H9 (cell line): ENCODE data around the gene DLG2. TPM values are rescaled to one million over a fixed set of nuclear protein-coding genes. Genes with fewer than 3 reads are reported as not detected.

Experiments used
- DNase-seq: peaks from one replicate; pipeline ENCODE4 v3.0.0-alpha.2; 2017
- H2AFZ ChIP-seq: one replicate; pipeline ENCODE4 v1.6.1; 2013; ENCODE audit warnings: mild to moderate bottlenecking, low read length, control low read depth, moderate library complexity
- H2AK5ac ChIP-seq: 2 replicates; pipeline ENCODE4 v1.6.1; 2013; ENCODE audit warnings: low read length, control low read depth, mixed read lengths; ENCODE audit not compliant: insufficient read length
- H2BK120ac ChIP-seq: one replicate; pipeline ENCODE4 v1.6.1; 2013; ENCODE audit warnings: low read depth, mild to moderate bottlenecking, low read length, control low read depth, inconsistent platforms; ENCODE audit not compliant: poor library complexity, severe bottlenecking
- H2BK12ac ChIP-seq: 2 replicates; pipeline ENCODE4 v1.6.1; 2013; ENCODE audit warnings: low read length, control low read depth, mixed read lengths, low read depth; ENCODE audit not compliant: insufficient read length
- H2BK15ac ChIP-seq: 2 replicates; pipeline ENCODE4 v1.6.1; 2013; ENCODE audit warnings: low read depth, low read length, control low read depth
- H2BK20ac ChIP-seq: one replicate; pipeline ENCODE4 v1.6.1; 2013; ENCODE audit warnings: low read depth, mild to moderate bottlenecking, low read length, control low read depth, inconsistent platforms; ENCODE audit not compliant: poor library complexity, severe bottlenecking
- H2BK5ac ChIP-seq: 2 replicates; pipeline ENCODE4 v1.6.1; 2013; ENCODE audit warnings: low read length, control low read depth, mixed read lengths; ENCODE audit not compliant: insufficient read length
- H3K14ac ChIP-seq: 2 replicates; pipeline ENCODE4 v1.6.1; 2013; ENCODE audit warnings: low read length, control low read depth; ENCODE audit not compliant: insufficient read depth
- H3K18ac ChIP-seq: 2 replicates; pipeline ENCODE4 v1.6.1; 2013; ENCODE audit warnings: low read depth, mild to moderate bottlenecking, mixed read lengths, low read length, control low read depth; ENCODE audit not compliant: insufficient read length
- H3K23ac ChIP-seq: 2 replicates; pipeline ENCODE4 v1.6.1; 2013; ENCODE audit warnings: low read length, control low read depth, mixed read lengths, low read depth; ENCODE audit not compliant: insufficient read length
- H3K23me2 ChIP-seq: 2 replicates; pipeline ENCODE4 v1.6.1; 2013; ENCODE audit warnings: low read depth, mild to moderate bottlenecking, mixed read lengths, low read length, control low read depth; ENCODE audit not compliant: insufficient read length, poor library complexity, severe bottlenecking
- H3K27ac ChIP-seq: 2 replicates; pipeline ENCODE4 v1.5.1; 2013; ENCODE audit warnings: low read length, control low read depth, mixed read lengths, low read depth; ENCODE audit not compliant: insufficient read length
- H3K27me3 ChIP-seq: 2 replicates; pipeline ENCODE4 v1.6.1; 2013; ENCODE audit warnings: low read length, control low read depth, inconsistent platforms; ENCODE audit not compliant: insufficient read depth
- H3K4ac ChIP-seq: 2 replicates; pipeline ENCODE4 v1.6.1; 2013; ENCODE audit warnings: low read depth, mild to moderate bottlenecking, control low read depth, inconsistent platforms, low read length, moderate library complexity
- H3K4me1 ChIP-seq: 2 replicates; pipeline ENCODE4 v1.6.1; 2013; ENCODE audit warnings: low read length, control low read depth, inconsistent platforms; ENCODE audit not compliant: insufficient read depth
- H3K4me2 ChIP-seq: 2 replicates; pipeline ENCODE4 v1.6.1; 2013; ENCODE audit warnings: low read length, control low read depth, mixed read lengths; ENCODE audit not compliant: insufficient read length, insufficient read depth
- H3K56ac ChIP-seq: 2 replicates; pipeline ENCODE4 v1.6.1; 2013; ENCODE audit warnings: low read depth, mild to moderate bottlenecking, mixed read lengths, low read length, control low read depth; ENCODE audit not compliant: insufficient read length
- H3K79me1 ChIP-seq: 2 replicates; pipeline ENCODE4 v1.6.1; 2013; ENCODE audit warnings: low read depth, mild to moderate bottlenecking, moderate library complexity, low read length, control low read depth, inconsistent platforms; ENCODE audit not compliant: insufficient read depth, poor library complexity, severe bottlenecking
- H3K79me2 ChIP-seq: 2 replicates; pipeline ENCODE4 v1.6.1; 2013; ENCODE audit warnings: low read length, control low read depth, inconsistent platforms; ENCODE audit not compliant: insufficient read depth
- H3K9ac ChIP-seq: 2 replicates; pipeline ENCODE4 v1.6.1; 2013; ENCODE audit warnings: low read length, control low read depth, mixed read lengths; ENCODE audit not compliant: insufficient read length; ENCODE audit errors: extremely low read depth
- H3K9me3 ChIP-seq: one replicate; pipeline ENCODE4 v1.6.1; 2013; ENCODE audit warnings: low read depth, low read length, inconsistent platforms; ENCODE audit not compliant: control insufficient read depth
- H3T11ph ChIP-seq: one replicate; pipeline ENCODE4 v1.6.1; 2013; ENCODE audit warnings: mild to moderate bottlenecking, low read length, control low read depth, inconsistent platforms
- H4K20me1 ChIP-seq: one replicate; pipeline ENCODE4 v1.6.1; 2013; ENCODE audit not compliant: control insufficient read depth, insufficient read length, insufficient read depth
- H4K5ac ChIP-seq: 2 replicates; pipeline ENCODE4 v1.6.1; 2013; ENCODE audit warnings: low read depth, mild to moderate bottlenecking, mixed read lengths, low read length, control low read depth; ENCODE audit not compliant: insufficient read length
- H4K8ac ChIP-seq: replicated peaks from 2 replicates; pipeline ENCODE4 v1.6.1; 2013; ENCODE audit warnings: low read length, control low read depth, mixed read lengths, low read depth; ENCODE audit not compliant: insufficient read length
- H4K91ac ChIP-seq: 2 replicates; pipeline ENCODE4 v1.6.1; 2013; ENCODE audit warnings: low read depth, mild to moderate bottlenecking, moderate library complexity, mixed read lengths, low read length, control low read depth; ENCODE audit not compliant: insufficient read length
- H3K27ac Mint-ChIP-seq, 3 experiments: 2 replicates in 2 of 3; 3 replicates in 1 of 3; pipeline ENCODE4 v1.8.0; 2020 to 2021; ENCODE audit warnings: mixed read lengths in 3 of 3, mild to moderate bottlenecking in 1 of 3, moderate library complexity in 1 of 3
- H3K27me3 Mint-ChIP-seq: 2 replicates; pipeline ENCODE4 v1.8.0; 2021; ENCODE audit warnings: low read depth, mild to moderate bottlenecking, moderate library complexity, mixed read lengths
- H3K36me3 Mint-ChIP-seq, 3 experiments: 2 replicates in 2 of 3; 3 replicates in 1 of 3; pipeline ENCODE4 v1.8.0; 2020 to 2021; ENCODE audit warnings: low read depth in 3 of 3, mixed read lengths in 3 of 3; ENCODE audit not compliant: insufficient read depth in 1 of 3
- H3K4me1 Mint-ChIP-seq, 2 experiments: 2 replicates each; pipeline ENCODE4 v1.8.0; 2020; ENCODE audit warnings: mixed read lengths in 2 of 2
- H3K4me3 Mint-ChIP-seq, 2 experiments: 2 replicates in 1 of 2; 3 replicates in 1 of 2; pipeline ENCODE4 v1.8.0; 2020 to 2021; ENCODE audit warnings: mild to moderate bottlenecking in 2 of 2, mixed read lengths in 2 of 2, moderate library complexity in 1 of 2
- H3K9me3 Mint-ChIP-seq, 2 experiments: 2 replicates in 1 of 2; 3 replicates in 1 of 2; pipeline ENCODE4 v1.8.0; 2020; ENCODE audit warnings: mild to moderate bottlenecking in 2 of 2, mixed read lengths in 2 of 2, moderate library complexity in 1 of 2
- WGBS: extraction: QIAGEN DNeasy Blood & Tissue Kit; methylation state at CpG from one replicate; pipeline ENCODE4 v1.1.7; 2013; ENCODE audit warnings: missing lambda C conversion rate, low lambda C conversion rate, mixed read lengths; ENCODE audit not compliant: insufficient read length; ENCODE audit errors: extremely low coverage; 5-methylcytosine and 5-hydroxymethylcytosine counted together
- total RNA-seq: library from RNA; stranded (reverse); gene quantifications from 2 replicates; pipeline ENCODE4 v1.2.1, GENCODE V29; 2021
- TF ChIP-seq, protein P1 (sequence below): fragments of 200-600 bp; sonication (generic); conservative IDR thresholded peaks from 3 replicates; pipeline ENCODE4 v1.8.0; 2021; ENCODE audit warnings: antibody characterized with exemption, mild to moderate bottlenecking

The DLG2 gene
- total RNA-seq, 1 experiment from 2014 or later: 8.0 TPM

DNA sequence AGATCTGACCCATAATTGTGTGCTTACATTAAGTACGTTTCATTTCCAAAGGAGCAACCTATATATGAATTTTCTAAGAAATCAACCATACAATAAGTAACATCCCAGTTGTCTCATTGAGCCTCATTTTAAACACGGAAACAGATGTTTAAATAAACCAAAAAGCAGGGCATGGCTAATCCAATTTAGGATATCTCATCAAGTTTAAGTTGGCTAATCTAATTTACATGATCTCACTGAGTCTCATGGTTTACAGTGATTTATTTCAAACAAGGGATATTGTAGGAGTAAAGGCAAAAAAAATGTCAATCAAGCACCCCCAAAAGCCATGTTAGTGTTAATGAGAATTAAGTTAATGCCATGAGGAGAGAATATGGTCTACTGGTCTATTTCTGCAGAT, 1841.2 kb downstream of the DLG2 start:
- no peak overlapping the region for H3K27ac ChIP-seq
- H4K20me1 ChIP-seq: no peaks in the 10 kb centered on the region
- no peaks in the 10 kb centered on the region for H3K4me1 Mint-ChIP-seq

More for the DNA sequence above, 1841.2 kb downstream of the DLG2 start:
- no peak for DNase-seq
- no peak overlapping the region for H2BK15ac ChIP-seq
- H3K23me2 ChIP-seq: no peaks in the 10 kb centered on the region
- no peaks in the 10 kb centered on the region for H3K9me3 ChIP-seq
- H3K79me2 ChIP-seq: no peaks in the 10 kb centered on the region
- TF ChIP-seq, protein P1, sequence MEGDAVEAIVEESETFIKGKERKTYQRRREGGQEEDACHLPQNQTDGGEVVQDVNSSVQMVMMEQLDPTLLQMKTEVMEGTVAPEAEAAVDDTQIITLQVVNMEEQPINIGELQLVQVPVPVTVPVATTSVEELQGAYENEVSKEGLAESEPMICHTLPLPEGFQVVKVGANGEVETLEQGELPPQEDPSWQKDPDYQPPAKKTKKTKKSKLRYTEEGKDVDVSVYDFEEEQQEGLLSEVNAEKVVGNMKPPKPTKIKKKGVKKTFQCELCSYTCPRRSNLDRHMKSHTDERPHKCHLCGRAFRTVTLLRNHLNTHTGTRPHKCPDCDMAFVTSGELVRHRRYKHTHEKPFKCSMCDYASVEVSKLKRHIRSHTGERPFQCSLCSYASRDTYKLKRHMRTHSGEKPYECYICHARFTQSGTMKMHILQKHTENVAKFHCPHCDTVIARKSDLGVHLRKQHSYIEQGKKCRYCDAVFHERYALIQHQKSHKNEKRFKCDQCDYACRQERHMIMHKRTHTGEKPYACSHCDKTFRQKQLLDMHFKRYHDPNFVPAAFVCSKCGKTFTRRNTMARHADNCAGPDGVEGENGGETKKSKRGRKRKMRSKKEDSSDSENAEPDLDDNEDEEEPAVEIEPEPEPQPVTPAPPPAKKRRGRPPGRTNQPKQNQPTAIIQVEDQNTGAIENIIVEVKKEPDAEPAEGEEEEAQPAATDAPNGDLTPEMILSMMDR: no peak
- H4K91ac ChIP-seq: no peak overlapping the region
- H3K27me3 Mint-ChIP-seq: no peaks in the 10 kb centered on the region
- H3K14ac ChIP-seq: no peak overlapping the region
- WGBS: no CpG with 5 or more reads among the region's 2 CpGs
- no peak overlapping the region for H2AFZ ChIP-seq
- H3K4me3 Mint-ChIP-seq: no peak overlapping the region
- no peak overlapping the region for H2BK12ac ChIP-seq
- H3T11ph ChIP-seq: no peak overlapping the region
- no peaks in the 10 kb centered on the region for H3K4me1 ChIP-seq
- no peak overlapping the region for H3K4ac ChIP-seq
- H2BK20ac ChIP-seq: no peak overlapping the region
- no peaks in the 10 kb centered on the region for H3K9me3 Mint-ChIP-seq
- H3K23ac ChIP-seq: no peak overlapping the region
- H3K36me3 Mint-ChIP-seq: no peaks in the 10 kb centered on the region
- no peak overlapping the region for H3K27ac Mint-ChIP-seq
- no peak overlapping the region for H3K56ac ChIP-seq
- no peak overlapping the region for H4K5ac ChIP-seq
- H3K27me3 ChIP-seq: no peaks in the 10 kb centered on the region
- no peaks in the 10 kb centered on the region for H3K79me1 ChIP-seq
- H2BK120ac ChIP-seq: no peak overlapping the region
- H2AK5ac ChIP-seq: no peak overlapping the region
- H3K18ac ChIP-seq: no peak overlapping the region
- no peak overlapping the region for H3K9ac ChIP-seq
- no peak overlapping the region for H2BK5ac ChIP-seq
- no peak overlapping the region for H4K8ac ChIP-seq
- H3K4me2 ChIP-seq: no peak overlapping the region
